ENCODE measurements around the gene LRRTM3.

The LRRTM3 gene

DNA sequence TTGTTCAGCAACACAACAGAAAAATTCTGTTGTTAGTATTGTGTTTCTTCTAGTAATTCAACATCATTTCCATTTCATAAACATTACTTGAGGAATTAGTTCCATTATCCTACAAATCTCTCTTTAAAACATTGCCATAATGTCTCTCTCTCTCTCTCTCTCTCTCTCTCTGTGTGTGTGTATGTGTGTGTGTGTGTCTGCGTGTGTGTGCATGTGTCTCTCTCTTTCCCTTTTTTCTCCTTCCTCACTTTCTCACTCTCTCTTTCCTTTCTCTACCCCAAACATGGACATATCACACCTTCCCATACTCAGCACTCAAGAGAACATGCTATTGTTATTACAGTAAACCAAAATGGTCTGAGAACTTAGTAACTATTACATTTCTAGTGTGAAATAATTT is 16.6 kb downstream of the LRRTM3 start:
- DNase-seq (ENCODE audit: low read depth), result no peak
- TF ChIP-seq, protein P1, sequence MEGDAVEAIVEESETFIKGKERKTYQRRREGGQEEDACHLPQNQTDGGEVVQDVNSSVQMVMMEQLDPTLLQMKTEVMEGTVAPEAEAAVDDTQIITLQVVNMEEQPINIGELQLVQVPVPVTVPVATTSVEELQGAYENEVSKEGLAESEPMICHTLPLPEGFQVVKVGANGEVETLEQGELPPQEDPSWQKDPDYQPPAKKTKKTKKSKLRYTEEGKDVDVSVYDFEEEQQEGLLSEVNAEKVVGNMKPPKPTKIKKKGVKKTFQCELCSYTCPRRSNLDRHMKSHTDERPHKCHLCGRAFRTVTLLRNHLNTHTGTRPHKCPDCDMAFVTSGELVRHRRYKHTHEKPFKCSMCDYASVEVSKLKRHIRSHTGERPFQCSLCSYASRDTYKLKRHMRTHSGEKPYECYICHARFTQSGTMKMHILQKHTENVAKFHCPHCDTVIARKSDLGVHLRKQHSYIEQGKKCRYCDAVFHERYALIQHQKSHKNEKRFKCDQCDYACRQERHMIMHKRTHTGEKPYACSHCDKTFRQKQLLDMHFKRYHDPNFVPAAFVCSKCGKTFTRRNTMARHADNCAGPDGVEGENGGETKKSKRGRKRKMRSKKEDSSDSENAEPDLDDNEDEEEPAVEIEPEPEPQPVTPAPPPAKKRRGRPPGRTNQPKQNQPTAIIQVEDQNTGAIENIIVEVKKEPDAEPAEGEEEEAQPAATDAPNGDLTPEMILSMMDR (IDR thresholded peaks at IDR 0.05; ENCODE audit: low read depth, low read length, missing control alignments), result no peak
- no peak overlapping the region for H3K4me3 ChIP-seq (ENCODE audit: low read depth, low read length)
- in situ Hi-C loops (cut with HindIII; ENCODE audit: low sequenced_read_pairs), result no loop called here

GRCh38 chr10:66943590-66943989 is 17.8 kb downstream of the LRRTM3 start:
- no peak for DNase-seq (ENCODE audit: low read depth)
- in situ Hi-C loops (cut with HindIII; ENCODE audit: low sequenced_read_pairs), result no loop called here
- H3K4me3 ChIP-seq (ENCODE audit: low read depth, low read length), result no peak overlapping the region
- TF ChIP-seq, protein P1 (IDR thresholded peaks at IDR 0.05; ENCODE audit: low read depth, low read length, missing control alignments), result no peak

- no peak overlapping the region for H3K4me3 ChIP-seq (ENCODE audit: low read depth, low read length)
- no peak for DNase-seq (ENCODE audit: low read depth)
- TF ChIP-seq, protein P1 (IDR thresholded peaks at IDR 0.05; ENCODE audit: low read depth, low read length, missing control alignments), result no peak
- in situ Hi-C loops (cut with HindIII; ENCODE audit: low sequenced_read_pairs), result no loop called here
Measured at GRCh38 chr10:66951896-66952295, 26.1 kb downstream of the LRRTM3 start.

DNA sequence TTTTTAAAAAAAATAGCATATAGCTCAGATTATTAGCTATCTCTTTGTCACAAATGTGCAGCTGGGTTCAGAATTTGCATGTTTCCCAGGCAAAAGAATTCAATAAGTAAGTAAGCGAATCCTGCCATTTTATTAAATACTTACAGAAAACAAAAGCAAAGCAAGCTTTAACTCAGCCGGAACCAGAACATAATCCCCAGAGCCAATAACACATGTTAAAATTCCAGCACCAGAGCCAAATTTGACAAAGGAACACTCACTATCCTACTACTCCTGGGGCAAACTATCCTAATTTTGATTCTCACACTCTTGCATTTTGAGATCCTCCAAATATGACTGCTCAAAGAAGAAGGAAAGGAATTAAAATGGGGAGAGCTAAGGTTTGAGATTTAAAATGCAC is 32.6 kb downstream of the LRRTM3 start:
- DNase-seq (ENCODE audit: low read depth), result no peak
- in situ Hi-C loops (cut with HindIII; ENCODE audit: low sequenced_read_pairs), result no loop called here
- TF ChIP-seq, protein P1 (IDR thresholded peaks at IDR 0.05; ENCODE audit: low read depth, low read length, missing control alignments), result no peak
- H3K4me3 ChIP-seq (ENCODE audit: low read depth, low read length), result no peak overlapping the region

DNA sequence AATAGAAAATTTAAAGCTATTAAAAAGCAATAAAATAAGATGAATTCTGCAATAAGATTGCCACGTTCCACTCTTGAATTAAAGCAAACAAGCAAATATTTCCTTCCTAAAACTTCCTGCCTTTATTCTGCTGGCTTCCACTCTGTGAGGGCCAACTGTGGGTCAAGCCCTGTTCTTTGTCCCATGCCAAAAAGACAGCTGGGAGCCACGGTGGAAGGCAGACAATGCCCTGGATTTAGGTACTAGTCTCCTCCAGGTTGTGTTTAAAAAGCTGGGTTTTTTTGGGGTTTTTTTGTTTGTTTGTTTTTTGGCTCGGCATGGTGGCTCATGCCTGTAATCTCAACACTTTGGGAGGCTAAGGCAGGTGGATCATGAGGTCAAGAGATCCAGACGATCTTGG is 39.1 kb downstream of the LRRTM3 start:
- DNase-seq (ENCODE audit: low read depth), result no peak
- H3K4me3 ChIP-seq (ENCODE audit: low read depth, low read length), result no peak overlapping the region
- in situ Hi-C loops (cut with HindIII; ENCODE audit: low sequenced_read_pairs), result no loop called here
- TF ChIP-seq, protein P1 (IDR thresholded peaks at IDR 0.05; ENCODE audit: low read depth, low read length, missing control alignments), result no peak

DNA sequence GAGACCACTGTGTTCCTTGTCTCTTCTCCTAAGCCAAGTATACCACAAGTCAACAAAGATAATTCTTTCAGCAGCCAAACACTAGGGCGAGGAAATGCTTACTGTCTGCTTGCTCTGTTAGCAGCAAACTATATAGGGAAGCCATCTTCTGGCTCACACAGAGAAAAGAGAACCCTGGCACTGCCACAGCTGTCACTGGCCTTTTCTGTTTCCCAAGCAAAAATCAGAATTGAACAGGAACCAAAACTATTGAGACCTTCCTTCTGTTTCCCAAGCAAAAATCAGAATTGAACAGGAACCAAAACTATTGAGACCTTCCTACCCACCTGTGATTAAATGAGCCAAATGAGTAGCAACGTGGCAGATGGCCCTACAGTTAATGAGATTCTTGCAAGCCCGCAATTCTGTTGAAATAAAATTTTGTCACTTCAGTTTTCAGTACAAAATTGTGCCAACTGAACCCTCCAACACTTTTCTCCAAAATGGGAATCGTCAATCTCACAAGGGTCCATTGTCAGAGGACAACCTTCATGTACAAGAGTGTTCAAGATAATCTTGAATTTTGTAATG is 54.5 kb downstream of the LRRTM3 start:
- in situ Hi-C loops (cut with HindIII; ENCODE audit: low sequenced_read_pairs), result no loop called here
- TF ChIP-seq, protein P1 (IDR thresholded peaks at IDR 0.05; ENCODE audit: low read depth, low read length, missing control alignments), result no peak
- DNase-seq (ENCODE audit: low read depth), result no peak
- no peak overlapping the region for H3K4me3 ChIP-seq (ENCODE audit: low read depth, low read length)
